Stimulated activated naive CD8-positive, alpha-beta T cell treated with anti-CD3 and anti-CD28 coated beads, Interleukin-15, Interleukin-2, amounts not matched to agents 100 U/mL and 50 U/mL, for 24 hours (primary cell): ENCODE data around the gene MAD1L1.

ENCODE experiments used
- ATAC-seq: fragments of 150-1000 bp; cut with Tn5 transposase; one replicate; pipeline ENCODE4 v1.10.0; 2021
- DNase-seq: peaks from one replicate; pipeline ENCODE4 v3.0.0; 2021

The MAD1L1 gene

GRCh38 chr7:2257651-2258050 is 24.9 kb upstream of the MAD1L1 start:
- ATAC-seq (no peak), DNase-seq (no peak)

GRCh38 chr7:2257046-2257551 is 24.4 kb upstream of the MAD1L1 start:
- DNase-seq = no peak
- no peak for ATAC-seq

GRCh38 chr7:2256306-2257045 is 23.7 kb upstream of the MAD1L1 start:
- no peak for DNase-seq
- no peak for ATAC-seq

GRCh38 chr7:2255145-2256139 is 22.7 kb upstream of the MAD1L1 start:
- ATAC-seq = peak; percentile 19
- DNase-seq = no peak

GRCh38 chr7:2254429-2255144 is 21.8 kb upstream of the MAD1L1 start:
- DNase-seq (no peak), ATAC-seq (no peak)

GRCh38 chr7:2253525-2254244 is 20.9 kb upstream of the MAD1L1 start:
- DNase-seq (no peak), ATAC-seq (no peak)

GRCh38 chr7:2253021-2253420 is 20.3 kb upstream of the MAD1L1 start:
- ATAC-seq (no peak), DNase-seq (no peak)

GRCh38 chr7:2251841-2252771 is 19.4 kb upstream of the MAD1L1 start:
- ATAC-seq = peak; percentile 20
- peak; percentile 35 for DNase-seq

- DNase-seq (no peak), ATAC-seq (no peak)
These were observed 18.6 kb upstream of the MAD1L1 start for GRCh38 chr7:2251381-2251780.

- ATAC-seq (no peak), DNase-seq (no peak)
These were observed 17.1 kb upstream of the MAD1L1 start for GRCh38 chr7:2249744-2250323.

GRCh38 chr7:2248984-2249694 is 16.4 kb upstream of the MAD1L1 start:
- peak; percentile 54 for ATAC-seq
- DNase-seq = peak; percentile 44

- DNase-seq (peak; percentile 63), ATAC-seq (no peak)
These were observed 14.6 kb upstream of the MAD1L1 start for GRCh38 chr7:2247141-2247995.

- DNase-seq (no peak), ATAC-seq (no peak)
These were observed 13.3 kb upstream of the MAD1L1 start for GRCh38 chr7:2245883-2246675.

GRCh38 chr7:2244404-2244995 is 11.8 kb upstream of the MAD1L1 start:
- DNase-seq (no peak), ATAC-seq (no peak)

- ATAC-seq (no peak), DNase-seq (no peak)
These were observed 10.7 kb upstream of the MAD1L1 start for GRCh38 chr7:2243458-2243857.

- DNase-seq = peak; percentile 40
- peak; percentile 47 for ATAC-seq
These were observed 10.0 kb upstream of the MAD1L1 start for GRCh38 chr7:2242541-2243429.
